Chondrocyte (in vitro differentiated cells): ENCODE results near the gene TMED3. TPM values are rescaled to one million over a fixed set of nuclear protein-coding genes. Genes with fewer than 3 reads are reported as not detected.
A peak's percentile ranks its signal among the peaks of the same experiment; 100 is the strongest.
"Not testable (repeated sequence)": the region's sequence is repeated elsewhere in the genome, so short reads cannot be mapped to it uniquely, and the experiment has no call there.

ENCODE experiments used
- DNase-seq: peaks from one replicate; pipeline ENCODE4 v3.0.0; 2021; ENCODE audit warnings: mixed read lengths, low spot score
- H3K27ac Mint-ChIP-seq: one replicate; pipeline ENCODE4 v1.8.0; 2021; ENCODE audit warnings: mild to moderate bottlenecking, moderate library complexity, mixed read lengths; ENCODE audit not compliant: unreplicated experiment
- H3K27me3 Mint-ChIP-seq: 2 replicates; pipeline ENCODE4 v1.8.0; 2021; ENCODE audit warnings: low read depth, mixed read lengths
- H3K36me3 Mint-ChIP-seq: 2 replicates; pipeline ENCODE4 v1.8.0; 2021; ENCODE audit warnings: low read depth, mixed read lengths
- H3K4me1 Mint-ChIP-seq: 2 replicates; pipeline ENCODE4 v1.8.0; 2021; ENCODE audit warnings: low read depth, mild to moderate bottlenecking, mixed read lengths
- H3K4me3 Mint-ChIP-seq: one replicate; pipeline ENCODE4 v1.8.0; 2021; ENCODE audit warnings: mild to moderate bottlenecking, moderate library complexity, mixed read lengths; ENCODE audit not compliant: unreplicated experiment
- H3K9me3 Mint-ChIP-seq: 2 replicates; pipeline ENCODE4 v1.8.0; 2021; ENCODE audit warnings: low read depth, mixed read lengths
- CTCF ChIP-seq: fragments of 200-600 bp; sonication (generic); IDR thresholded peaks from 2 replicates; pipeline ENCODE4 v1.5.0; 2021; ENCODE audit warnings: antibody characterized with exemption, mild to moderate bottlenecking, moderate library complexity
- total RNA-seq: library from RNA; stranded (reverse); gene quantifications from 3 replicates; pipeline ENCODE4 v1.2.1, GENCODE V29; 2021

The TMED3 gene
- total RNA-seq, 1 donor from 2014 or later = 182 TPM

- Mint-ChIP-seq H3K9me3 (no peaks in the 10 kb centered on the region), H3K36me3 (peaks cover 74% of the 10 kb centered on the region), H3K4me3 (no peak overlapping the region), H3K4me1 (peaks cover 42% of the 10 kb centered on the region), H3K27ac (no peak overlapping the region), H3K27me3 (no peaks in the 10 kb centered on the region)
- no peak for TF ChIP-seq CTCF
- no peak for DNase-seq
These were observed 6.0 kb downstream of the TMED3 start for GRCh38 chr15:79316864-79317263.

GRCh38 chr15:79319973-79320372 is 9.1 kb downstream of the TMED3 start:
- H3K4me3 Mint-ChIP-seq, H3K9me3 Mint-ChIP-seq, H3K27me3 Mint-ChIP-seq, DNase-seq, H3K27ac Mint-ChIP-seq: not testable (repeated sequence)
- H3K4me1 Mint-ChIP-seq = peaks cover 15% of the 10 kb centered on the region
- peaks cover 74% of the 10 kb centered on the region for H3K36me3 Mint-ChIP-seq

- H3K36me3 Mint-ChIP-seq = peaks cover 66% of the 10 kb centered on the region
- H3K27me3 Mint-ChIP-seq = no peaks in the 10 kb centered on the region
- no peaks in the 10 kb centered on the region for H3K9me3 Mint-ChIP-seq
- no peak for TF ChIP-seq CTCF
- no peak for DNase-seq
- H3K4me3 Mint-ChIP-seq = no peak overlapping the region
- peaks cover 9% of the 10 kb centered on the region for H3K4me1 Mint-ChIP-seq
- H3K27ac Mint-ChIP-seq = no peak overlapping the region
These were observed 11.0 kb downstream of the TMED3 start for GRCh38 chr15:79321876-79322275.

GRCh38 chr15:79322306-79322705 is 11.4 kb downstream of the TMED3 start:
- Mint-ChIP-seq H3K27me3 (no peaks in the 10 kb centered on the region), H3K27ac (no peak overlapping the region), H3K36me3 (peaks cover 62% of the 10 kb centered on the region), H3K4me3 (no peak overlapping the region), H3K4me1 (peaks cover 9% of the 10 kb centered on the region), H3K9me3 (no peaks in the 10 kb centered on the region)
- DNase-seq = no peak
- TF ChIP-seq CTCF = no peak

GRCh38 chr15:79322945-79323344 is 12.0 kb downstream of the TMED3 start:
- H3K4me1 Mint-ChIP-seq = peaks cover 14% of the 10 kb centered on the region
- peaks cover 55% of the 10 kb centered on the region for H3K36me3 Mint-ChIP-seq
- no peak overlapping the region for H3K4me3 Mint-ChIP-seq
- no peak for DNase-seq
- H3K27me3 Mint-ChIP-seq = no peaks in the 10 kb centered on the region
- no peaks in the 10 kb centered on the region for H3K9me3 Mint-ChIP-seq
- H3K27ac Mint-ChIP-seq = no peak overlapping the region
- no peak for TF ChIP-seq CTCF

- Mint-ChIP-seq H3K36me3 (peaks cover 18% of the 10 kb centered on the region), H3K4me1 (peaks cover 16% of the 10 kb centered on the region), H3K4me3 (no peak overlapping the region), H3K27me3 (no peaks in the 10 kb centered on the region), H3K9me3 (no peaks in the 10 kb centered on the region), H3K27ac (peak overlapping the region; percentile 66)
- no peak for DNase-seq
- TF ChIP-seq CTCF = no peak
These were observed 18.3 kb downstream of the TMED3 start for GRCh38 chr15:79329171-79329611.
